CD4-positive, alpha-beta T cell treated with Interleukin-12 subunit alpha and Interleukin-12 subunit beta, for 1 hour (primary cell): Measurements from ENCODE around the gene STK10.
A peak's percentile ranks its signal among the peaks of the same experiment; 100 is the strongest.

Experiments used
- DNase-seq: peaks from one replicate; pipeline ENCODE4 v3.0.0-alpha.2; 2020

Gene STK10

DNA sequence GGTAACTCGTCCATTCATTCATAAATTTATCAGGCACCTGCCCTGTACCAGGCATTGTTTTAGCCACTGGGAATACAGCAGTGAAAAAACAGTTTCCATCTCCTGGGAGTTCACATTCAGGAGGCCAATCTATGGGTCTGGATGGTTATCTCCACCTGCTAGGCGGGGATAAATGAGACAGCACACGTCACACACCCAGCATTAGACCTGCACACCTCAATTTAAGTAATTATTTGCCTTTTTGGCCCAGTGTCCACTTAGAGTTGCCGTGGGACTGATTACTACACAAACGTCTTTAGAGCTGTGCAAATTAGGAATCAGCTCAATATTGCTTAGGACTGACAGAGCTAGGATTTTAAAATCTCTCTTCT lies 46.1 kb downstream of the STK10 start:
- no peak for DNase-seq

DNA sequence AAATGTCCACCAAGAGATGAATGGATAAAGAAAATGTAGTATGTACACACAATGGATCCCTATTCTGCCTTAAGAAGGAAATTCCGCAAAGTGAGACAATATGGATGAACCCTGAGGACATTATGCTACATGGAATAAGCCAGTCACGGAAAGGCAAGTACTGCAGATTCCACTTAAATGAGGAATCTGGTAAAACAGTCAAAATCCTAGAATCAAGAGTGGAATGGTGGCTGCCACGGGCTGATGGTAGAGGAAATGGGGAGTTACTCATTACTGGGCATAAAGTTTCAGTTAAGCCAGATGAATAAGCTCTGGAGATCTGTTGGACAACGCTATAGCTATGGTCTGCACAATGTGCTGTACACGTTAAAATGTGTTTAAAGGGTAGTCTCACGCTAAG lies 47.2 kb downstream of the STK10 start:
- no peak for DNase-seq

DNA sequence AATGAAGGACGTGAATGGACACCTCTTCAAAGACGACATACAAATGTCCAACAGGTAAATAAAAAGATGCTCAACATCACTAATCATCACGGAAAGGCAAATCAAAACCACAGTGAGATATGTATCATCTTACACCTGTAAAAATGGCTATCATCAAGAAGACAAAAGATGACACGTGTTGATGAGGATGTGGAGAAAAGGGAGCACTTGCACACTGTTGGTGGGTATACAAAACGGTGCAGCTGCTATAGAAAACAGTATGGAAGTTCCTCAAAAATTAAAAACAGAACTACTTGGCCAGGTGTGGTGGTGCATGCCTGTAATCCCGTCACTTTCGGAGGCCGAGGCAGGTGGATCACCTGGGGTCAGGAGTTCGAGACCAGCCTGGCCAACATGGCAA lies 47.9 kb downstream of the STK10 start:
- no peak for DNase-seq

DNA sequence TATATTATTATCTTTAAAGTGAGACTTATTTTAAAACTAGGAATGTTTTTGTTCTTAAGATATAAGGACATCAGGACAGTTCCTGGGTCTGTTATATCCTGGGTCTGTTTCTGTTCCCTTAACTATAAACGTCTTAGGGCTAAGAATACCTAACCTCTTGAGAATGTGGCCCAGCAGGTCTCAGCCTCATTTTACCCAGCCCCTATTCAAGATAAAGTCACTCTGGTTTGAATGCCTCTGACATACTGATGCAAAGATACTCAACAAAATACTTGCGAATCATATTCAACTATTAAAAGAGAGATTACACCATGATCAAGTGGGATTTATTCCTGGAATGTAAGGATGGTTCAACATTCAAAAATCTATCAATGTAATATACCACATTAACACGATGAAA lies 51.0 kb downstream of the STK10 start:
- no peak for DNase-seq

DNA sequence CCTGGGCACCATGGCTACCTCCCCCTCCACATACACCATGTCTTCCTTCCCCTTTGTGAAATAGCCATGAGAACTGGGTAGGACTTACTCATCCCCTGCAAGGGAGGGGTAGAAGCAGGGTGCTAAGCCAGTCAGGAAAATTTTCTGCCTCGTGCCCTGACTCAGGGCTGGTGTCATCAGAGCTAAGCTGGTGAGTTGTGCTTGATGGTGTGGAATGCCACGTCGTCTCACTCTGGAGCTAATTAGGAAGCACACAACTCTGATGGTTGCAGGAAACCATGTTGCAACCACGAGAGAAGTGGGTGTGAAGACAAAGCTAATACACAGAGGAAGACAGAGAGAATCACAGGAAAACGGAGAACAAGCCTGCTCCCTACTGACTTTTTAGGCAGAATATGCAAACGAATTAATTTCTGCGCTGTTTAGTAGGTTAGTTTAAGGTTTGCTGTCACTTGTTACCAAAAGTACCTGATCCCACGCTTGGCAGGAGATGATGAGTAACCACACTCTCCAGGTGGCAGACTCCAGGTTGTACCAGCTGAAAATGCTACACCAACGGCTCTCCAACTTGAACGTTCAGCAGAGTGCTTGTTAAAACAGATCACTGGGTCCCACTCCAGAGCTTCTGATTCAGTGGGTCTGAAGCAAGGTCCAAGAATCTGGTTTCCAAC lies 54.5 kb downstream of the STK10 start:
- peak; percentile 38 for DNase-seq

DNA sequence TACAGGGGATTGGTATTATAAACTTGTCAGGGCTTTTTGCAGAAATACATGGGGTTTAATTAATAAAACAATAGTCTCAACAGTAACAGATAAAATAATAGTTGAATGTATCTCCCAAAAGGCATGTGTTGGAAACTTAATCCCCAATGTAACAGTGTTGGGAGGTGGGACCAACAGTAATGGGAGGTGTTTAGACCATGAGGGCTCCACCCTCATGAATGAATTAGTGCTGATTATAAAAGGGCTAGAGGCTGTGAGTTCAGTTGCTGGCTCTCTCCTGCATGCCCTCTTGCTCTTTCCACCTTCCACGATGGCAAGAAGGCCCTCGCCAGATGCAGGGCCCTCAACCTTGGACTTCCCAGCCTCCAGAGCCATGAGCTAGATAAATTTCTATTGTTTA lies 56.3 kb downstream of the STK10 start:
- DNase-seq, result no peak

DNA sequence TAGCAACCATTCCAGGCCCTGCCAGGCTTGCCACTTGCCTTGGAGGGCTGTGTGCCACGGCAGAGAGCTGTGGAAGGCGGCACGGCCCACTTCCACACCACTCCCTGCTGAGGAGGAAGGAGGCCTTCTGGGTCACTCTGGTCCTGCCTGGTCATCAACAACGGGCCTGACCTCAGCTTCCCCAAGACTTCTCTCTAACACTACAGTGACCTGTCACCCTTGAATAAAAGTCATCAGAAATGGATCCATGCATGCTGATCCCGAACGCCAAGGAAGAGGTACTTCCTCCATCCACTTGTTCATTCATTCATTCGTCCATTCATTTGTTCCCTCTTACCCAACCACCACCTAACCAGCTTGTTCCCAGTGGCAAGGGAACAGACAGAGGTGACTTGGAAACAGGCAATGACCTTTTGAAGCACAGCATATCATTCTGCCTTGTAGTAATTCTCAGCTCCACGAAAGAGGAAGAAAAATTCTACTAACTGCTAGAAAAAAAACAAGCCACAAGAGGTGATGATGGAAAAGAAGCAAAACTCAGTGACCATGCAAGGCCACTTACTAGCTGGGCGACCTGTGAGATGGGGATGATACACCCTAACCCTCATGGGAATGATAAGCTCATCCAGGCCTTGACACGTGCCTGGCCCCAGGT lies 58.6 kb downstream of the STK10 start:
- no peak for DNase-seq

DNA sequence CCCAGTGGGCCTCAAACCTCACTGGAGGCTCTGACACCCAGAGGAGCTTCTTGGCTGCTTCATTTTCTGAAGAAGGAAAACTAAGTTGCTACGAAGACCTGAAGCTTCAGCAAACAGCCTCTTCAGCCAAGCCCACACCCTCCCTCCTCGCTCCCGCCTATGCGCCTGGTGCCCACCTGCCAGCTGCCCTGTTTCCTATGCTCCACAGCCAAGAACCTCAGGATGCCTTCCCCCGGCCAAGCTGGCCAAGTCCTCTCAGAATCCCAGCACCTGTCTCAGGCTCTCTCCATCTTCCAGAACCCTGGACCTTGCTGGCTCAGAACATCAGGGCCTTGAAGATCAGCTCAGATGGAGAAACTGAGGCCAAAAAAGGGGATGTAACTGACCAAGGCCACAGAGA lies 60.4 kb downstream of the STK10 start:
- no peak for DNase-seq

DNA sequence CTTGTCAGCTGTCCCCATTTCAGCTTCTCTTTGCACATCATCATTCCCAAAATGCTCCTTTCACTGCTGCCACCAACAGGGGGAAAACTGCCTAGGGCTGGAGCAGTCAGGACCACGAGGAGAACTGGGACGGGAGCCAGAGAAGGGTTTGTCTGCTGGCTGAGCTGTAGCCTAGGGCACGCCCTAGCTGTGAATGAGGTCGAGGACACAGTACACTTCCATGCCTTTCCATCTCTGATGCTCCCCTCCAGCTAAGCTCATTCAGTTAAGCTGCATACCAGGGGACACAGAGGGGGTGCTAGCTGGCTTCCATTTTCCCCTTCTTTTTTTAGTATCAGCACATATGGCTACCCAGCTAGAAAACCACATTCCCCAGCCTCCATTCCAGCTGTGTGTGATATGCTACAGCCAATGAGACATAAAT lies 64.7 kb downstream of the STK10 start:
- DNase-seq, result no peak

DNA sequence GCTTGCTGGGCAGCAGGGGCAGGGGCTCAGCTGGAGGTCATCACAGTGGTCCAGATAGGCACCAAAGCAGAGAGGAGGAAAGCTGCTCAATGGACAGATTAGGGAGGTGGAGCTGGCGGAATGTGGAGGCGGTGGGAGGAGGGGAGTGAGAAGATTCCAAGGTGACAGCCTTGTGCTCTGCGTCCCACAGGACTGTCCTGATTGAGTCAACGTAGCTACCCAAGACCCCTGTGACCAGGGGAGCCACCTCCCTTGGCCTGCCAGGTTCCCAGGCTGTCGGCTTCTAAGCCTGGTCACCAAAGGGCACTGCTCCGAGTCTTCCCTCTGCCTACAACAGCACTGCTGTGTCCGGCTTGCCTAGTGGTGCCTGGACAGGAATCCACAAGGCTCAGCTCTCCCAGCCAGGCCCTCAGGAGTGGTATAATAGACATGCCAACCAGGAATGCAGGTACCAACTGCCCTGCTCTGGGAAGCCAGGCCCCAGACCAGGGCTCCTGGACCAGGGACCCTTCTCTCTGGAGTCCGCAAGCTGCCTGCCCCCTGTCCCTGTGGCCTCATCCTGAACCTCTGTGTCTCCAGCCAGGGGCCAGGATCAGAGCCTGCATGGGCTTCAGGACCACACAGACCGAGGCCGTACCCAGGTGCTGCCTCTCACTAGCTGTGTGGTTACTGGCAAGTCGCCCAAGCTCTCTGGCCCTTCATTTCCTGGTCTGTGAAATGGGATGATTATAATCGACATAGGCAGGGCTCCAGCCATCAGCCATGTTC lies 67.9 kb downstream of the STK10 start:
- no peak for DNase-seq

DNA sequence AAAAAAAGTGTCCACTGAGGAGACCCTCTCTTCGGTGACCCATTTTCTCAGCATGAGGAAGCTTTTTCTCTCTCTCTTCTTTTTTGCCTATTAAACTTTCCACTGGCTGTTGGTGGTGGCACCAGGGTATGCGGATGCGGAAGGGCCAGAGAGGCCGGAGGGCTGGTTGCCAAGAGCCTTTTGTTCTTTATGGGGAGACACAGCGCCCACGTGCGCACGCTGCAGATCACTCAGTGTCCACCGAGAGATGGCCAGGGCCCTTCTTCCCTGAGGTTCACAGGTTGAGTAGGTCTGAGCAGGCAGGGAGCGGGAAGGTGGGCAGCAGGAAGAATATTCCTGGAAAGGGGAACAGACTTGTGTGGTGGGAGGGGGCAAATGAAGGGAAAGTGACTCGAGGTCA lies 69.1 kb downstream of the STK10 start:
- DNase-seq, result no peak

DNA sequence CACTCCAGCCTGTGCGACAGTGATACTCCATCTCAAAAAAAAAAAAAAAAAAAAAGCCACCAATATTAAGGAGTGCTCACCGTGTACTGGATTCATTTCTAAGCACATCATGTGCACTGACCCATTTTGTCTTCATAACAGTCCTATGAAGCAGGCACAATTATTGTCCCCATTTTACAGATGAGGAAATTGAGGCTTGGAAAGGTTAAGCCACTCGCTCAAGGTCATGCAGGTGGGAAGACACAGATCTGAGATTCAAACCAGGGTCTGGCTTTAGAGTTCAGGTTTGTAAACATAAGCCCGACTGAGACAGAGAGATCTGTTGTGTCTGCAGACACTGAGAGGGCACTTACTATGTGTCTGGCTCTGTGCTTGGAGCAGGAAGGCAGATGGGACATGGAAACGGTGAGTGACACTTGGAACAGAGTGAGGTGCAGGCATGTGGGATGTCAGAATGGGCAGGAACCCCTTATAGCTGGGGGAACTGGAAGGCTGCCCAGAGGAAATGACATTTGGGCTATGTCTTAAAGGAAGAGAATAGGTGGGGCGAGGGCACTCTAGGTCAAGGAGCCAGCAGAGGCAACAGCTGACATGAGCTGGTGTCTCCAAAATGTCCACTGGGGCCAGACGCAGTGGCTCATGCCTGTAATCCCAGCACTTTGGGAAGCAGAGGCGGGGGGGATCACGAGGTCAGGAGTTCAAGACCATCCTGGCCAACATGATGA lies 69.9 kb downstream of the STK10 start:
- no peak for DNase-seq

DNA sequence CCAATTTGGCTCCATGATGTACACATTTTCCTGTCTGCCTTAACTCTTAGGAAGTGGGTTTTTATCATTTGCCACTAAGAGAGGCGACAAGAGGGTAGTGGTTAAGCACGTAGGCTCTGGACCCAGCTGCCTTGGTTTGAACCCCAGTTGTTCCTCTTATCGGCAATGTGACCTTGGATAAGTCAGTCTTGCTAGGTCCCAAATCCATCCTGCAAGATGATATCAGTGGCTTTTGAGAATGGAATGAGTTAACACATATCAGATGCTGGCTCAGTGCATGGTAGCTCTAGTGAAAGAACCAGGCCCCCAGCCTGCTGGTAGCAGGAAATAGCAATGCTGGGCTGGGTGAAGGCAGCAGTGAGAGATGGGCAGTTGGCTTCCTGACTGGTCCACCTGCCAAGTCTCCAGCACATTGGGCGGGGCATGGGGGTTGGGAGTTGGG lies 72.5 kb downstream of the STK10 start:
- peak; percentile 55 for DNase-seq

DNA sequence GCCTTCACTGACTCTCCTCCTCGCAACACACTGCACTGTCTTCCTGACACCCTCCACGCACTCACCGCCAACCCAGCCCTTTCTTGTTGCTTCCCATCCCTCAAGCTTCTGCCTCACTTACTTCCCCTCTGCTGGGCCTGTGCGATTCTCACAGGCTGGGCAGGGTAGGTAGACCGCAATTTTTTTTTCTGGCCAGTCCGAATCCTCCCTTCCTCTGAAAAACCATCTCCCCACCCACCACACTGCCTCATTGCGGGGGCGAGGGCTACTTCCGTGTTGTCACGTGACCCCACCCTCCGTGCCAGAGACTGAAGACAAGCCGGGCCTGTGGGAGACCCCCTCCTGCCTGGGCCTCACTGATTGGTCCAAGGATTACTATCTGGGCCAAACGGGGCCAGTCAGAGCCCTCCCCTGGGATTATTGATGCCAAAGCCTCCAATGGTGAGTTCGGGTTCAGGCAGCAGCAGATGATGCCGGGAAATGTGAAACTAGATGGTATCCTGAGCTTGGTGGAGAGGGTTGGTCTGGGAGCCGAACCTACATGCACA lies 73.1 kb downstream of the STK10 start:
- DNase-seq, result peak; percentile 84

DNA sequence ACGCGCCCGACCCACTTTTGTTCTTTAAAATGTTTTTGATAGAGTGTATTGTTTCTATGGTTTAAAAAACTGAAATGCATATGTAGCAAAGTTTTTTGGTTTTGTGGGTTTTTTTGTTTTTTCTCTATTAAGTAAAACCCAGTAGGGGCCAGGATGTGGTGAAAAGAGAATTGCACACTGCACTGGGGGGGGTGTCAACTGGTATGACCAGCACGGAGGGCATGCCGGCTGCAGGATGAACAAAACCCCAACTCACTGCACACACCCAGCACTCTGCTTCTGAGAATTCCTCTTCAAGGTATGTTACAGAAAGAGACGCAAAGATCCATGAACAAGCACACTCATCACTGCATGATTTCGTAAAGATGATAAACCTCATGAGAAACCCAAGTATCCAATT lies 75.0 kb downstream of the STK10 start:
- DNase-seq, result peak; percentile 83

DNA sequence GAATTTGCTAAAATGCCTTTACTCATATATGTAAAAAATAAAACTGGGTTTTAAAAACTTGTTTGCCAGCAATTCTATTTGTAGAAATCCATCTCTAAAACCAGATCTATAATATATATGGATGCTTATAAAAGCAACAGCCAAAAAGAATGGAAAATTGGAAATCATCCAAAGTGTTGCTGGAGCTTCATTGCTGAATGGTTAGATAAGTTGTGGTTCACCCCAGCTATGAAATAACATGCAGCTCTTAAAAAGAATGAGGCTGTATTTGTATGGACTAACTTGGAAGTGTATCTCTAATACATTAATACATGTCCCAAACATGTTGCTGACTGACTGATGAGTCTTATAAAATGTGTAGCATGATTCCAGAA lies 76.2 kb downstream of the STK10 start:
- DNase-seq, result no peak

DNA sequence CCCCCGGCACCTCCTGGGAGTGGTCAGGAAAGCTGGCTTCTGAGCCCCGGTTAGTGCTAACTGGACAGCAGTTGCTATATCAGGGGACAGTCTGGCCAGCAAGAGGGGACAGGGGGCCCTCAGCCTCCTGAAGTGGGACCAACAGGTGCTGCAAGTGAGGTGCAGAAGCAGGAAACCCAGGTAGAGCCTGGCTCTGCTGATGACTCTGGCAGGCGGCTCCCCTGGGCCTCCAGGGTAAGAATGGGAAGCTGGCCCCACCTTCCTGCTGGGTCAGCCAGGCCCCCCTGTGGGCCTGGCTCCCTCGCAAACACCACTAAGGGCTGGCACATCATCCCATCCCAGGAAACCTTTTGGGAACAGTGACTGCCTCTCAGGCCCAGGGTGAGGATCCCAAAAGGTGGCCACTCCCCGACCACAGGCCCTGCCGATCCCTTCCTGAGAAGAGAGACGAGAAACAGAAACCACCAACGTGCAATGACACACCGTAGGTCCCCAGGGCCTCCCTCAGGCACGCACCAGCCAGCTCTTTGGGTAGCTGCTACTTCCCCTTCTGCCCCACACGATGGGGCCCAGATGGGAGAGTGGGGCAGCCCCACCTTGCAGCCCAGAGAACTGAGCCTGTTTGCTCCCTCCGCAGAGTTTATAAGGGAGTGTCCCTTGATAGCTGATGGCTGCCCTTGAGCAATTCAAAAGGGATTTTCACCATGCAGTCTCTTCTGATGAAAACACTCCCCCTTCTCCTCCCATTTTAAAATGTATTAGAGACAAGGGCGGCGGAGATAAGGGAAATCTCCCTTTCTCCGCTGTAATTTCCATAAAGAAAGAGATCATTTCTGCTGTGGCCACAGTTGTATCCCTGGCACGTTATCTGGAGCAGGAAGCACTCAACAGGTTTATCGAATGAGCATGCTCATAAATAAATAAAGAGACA lies 76.8 kb downstream of the STK10 start:
- peak; percentile 76 for DNase-seq

DNA sequence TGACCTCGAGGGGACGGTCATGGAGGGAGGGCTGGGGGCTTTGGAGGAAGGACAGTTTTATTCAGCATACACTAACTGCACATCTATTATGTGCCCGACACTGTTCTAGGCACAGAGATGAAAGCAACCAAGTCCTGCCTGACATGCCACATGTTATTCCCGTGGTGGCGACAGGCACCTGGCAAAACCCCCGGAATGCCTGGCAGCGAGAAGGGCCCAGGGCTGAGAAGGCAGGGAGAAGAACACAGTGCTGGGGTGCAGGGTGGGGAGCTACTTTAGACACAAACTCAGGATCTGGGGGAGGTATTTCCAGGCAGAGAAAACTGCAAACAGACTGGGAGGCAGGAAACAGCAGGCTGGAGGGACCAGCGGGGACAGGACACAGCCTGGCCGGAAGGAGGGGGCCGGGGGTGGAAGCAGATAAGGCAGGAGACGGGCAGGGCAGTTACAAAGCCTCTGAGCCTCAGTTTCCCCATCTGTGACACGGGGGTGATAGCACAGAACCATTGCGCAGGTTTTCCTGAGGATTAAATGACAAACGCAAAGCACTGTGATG lies 77.7 kb downstream of the STK10 start:
- no peak for DNase-seq

DNA sequence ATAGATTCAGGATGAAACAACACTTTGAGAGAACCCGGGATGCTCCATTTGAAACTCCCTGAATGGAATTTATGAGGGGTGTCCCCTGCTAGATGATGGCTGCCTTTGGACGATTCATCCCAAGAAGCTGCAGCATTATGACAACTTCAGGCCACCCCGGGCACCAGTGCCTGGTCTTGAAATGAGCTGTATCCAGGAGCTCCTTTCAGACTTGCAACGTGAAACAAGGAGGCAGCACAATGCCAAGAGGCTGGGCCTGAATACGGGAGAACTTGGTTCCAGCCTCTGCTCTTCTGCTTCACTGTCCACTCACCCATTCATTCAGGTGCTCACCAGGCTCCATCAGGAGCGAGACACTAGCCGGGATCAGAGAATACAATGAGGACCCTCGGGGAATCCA lies 78.3 kb downstream of the STK10 start:
- no peak for DNase-seq

DNA sequence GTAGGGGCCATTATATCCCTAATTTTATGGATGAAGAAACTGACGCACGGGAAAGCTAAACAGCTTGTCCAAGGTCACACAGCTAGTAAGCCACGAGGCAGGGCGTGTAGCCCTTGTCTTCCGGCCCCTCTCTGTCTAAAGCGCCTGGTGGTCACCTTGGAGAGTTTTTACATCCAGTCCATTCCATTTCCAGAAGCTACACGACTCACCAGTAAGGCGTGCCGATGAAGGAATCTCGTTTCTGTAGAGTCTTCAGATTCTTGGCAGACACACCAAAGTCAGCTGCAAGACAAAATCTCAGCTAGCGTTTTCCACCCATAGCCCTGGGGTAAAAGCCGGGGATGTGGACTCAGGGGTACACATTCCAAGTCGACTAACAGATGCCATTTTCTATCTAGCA lies 80.5 kb downstream of the STK10 start:
- no peak for DNase-seq

DNA sequence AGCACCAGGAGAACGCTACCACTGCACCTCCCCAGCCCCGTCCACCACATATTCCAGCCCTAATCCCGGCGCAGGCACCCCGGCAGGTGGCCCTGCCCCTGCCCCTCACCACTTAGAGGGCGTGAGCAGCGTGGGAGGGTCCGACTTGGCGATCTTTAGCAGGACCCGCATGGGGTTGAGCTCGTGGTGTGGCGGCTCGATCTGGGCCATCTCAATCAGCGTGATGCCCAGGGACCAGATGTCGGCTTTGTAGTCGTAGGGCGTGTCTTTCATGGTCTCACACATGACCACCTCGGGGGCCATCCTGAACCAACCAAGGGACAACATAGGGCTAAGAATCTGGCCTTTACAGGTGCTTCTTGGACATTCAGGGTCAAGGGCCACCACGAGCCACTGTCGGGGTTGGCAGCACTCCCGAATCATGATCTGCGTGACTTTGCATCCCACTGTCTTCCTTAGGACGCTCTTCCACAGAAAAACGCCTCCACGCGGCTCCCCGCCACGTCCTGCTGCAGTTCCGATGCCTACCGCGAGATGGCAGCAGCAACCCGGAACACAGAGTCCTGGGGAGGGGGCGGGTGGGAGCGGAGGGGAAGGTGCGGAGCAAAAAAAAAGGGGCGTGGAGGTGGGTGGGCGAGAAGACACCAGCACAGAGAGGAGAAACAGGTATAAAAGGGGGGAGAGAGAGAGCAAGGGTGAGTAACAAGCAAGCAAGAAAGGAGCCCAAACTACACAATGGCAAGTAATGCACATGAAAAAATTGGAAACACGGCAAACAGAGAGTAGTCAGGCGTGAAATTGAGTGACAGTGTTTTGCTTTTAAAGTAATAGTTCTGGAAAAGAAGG lies 81.3 kb downstream of the STK10 start:
- DNase-seq, result peak; percentile 69
